NCI-H2171 (cell line): ENCODE data around the gene DACT2.
"Not testable (repeated sequence)": the region's sequence is repeated elsewhere in the genome, so short reads cannot be mapped to it uniquely, and the experiment has no call there.

ENCODE experiments used
- DNase-seq: peaks from one replicate; lab custom pipeline; 2025; lab: John Stamatoyannopoulos, UW

DACT2 gene

DNA sequence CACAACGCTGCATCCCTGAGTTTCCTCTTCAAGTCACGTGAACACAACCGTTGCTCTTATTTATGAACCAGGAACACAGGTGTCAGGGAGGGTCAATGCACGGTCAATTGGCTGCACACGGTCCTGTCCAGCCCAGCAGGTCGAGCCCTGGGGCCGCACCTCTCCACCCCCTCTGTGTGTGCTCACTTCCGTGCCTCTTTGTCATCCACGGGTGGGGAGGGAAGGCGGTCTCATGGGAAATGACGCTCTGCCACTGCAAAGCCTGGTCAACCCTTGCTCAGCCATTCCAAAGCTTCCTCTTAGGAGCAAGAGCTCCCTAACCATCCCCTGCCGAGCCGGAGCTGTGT is 38.7 kb downstream of the DACT2 start:
- no peak for DNase-seq

DNA sequence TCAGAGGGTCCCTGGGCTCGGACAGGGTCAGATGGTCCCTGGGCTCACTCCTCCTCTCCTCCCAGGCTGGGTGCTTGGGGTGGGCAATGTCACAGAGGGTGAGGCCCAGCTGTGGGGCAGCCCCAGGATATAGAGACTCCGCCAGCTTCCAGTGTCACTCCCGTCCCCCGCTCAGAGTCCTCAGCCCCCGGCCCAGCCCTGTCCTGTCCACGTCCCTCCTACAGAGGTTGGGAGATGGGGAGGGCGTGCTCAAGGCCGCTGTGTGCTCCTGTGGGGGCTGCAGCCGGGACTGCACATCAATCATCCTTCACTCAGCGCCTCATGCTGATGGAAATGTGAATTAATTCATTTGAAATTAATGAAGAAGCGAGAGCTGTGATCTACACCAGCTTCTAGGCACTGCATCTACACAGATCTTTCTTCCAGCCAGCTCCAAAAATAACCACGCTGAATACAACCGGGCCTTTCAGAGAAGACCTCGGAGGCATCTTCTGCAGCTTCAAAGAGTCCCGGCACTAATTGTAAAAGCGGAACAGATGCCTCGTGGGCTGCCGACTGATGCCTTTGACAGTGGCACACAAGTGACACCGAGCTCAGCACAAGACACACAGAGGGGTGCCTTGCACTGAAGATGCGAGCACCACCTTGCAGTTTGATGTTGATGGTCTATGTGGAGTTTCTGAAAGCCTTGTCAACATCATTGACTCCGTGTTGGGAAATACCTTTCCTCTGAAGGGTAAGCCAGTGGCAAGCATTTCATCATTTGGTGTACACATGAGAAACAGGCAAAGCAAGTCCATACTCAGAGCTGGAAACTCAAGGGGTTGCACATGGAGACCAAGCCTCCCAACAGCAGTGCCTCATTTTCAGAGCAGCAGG is 39.3 kb downstream of the DACT2 start:
- DNase-seq = no peak

DNA sequence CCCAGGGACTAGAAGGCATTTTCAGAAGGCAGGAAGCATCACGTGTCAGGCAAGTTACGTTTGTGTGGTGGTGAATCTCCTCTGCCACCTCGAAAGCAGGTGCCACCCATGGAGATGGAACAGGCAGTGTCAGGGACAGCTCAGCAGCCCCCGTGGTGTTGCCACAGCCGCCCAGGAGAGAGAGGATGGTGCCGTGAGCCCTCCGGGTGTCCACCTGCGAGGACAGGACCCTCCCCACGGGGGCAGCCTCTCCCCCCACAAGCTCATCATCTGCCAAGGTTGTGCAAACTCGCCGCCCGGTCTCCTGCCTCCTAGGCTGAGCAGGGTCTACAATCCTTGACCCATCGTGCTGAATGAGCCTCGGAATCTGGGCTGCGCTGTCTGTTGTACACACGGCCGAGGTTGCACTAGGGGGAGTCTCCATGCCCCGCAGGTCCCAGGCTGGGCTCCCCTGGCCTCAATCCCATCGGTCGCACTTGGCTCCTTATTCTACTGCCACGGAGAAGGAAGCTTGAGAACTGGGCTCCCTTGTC is 40.1 kb downstream of the DACT2 start:
- no peak for DNase-seq

DNA sequence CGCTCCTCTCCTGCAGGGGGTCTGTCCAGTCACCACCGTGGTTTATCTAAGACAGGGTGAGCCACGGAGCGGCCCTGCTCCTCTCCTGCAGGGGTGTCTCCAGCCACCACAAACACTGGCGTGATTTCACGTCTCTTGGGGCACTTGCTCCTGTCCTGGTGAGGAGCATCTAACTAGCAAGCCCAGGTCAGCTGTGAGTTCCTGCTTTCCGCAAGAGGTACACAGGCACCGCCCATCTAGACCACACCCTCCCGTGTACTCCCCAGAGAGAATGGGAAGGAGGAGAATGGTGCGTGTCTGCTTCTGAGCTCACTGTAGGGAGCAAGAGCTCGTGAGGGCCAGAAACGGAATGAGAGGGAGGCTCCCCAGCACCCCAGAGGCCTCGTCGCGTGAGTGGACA is 40.7 kb downstream of the DACT2 start:
- DNase-seq = no peak

DNA sequence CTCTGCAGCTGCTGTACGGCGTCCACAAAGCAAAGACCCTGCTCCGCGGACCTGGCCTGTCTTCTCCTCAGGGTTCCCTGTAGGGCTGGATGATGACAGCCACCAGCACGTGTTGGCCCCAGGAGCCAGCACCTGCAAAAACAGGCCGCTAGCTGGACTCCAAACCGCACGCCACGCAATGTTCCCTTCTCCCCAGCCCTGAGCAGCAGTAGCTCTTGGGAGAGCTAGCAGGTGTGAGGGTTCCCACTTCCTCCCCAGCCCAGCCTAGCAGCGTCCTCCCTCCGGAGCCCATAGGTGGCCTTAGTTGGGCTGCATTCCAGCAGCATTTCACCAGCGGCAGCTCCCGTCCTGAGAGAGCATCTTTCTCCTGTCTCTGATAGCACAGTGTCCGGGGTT is 42.3 kb downstream of the DACT2 start:
- DNase-seq = no peak

DNA sequence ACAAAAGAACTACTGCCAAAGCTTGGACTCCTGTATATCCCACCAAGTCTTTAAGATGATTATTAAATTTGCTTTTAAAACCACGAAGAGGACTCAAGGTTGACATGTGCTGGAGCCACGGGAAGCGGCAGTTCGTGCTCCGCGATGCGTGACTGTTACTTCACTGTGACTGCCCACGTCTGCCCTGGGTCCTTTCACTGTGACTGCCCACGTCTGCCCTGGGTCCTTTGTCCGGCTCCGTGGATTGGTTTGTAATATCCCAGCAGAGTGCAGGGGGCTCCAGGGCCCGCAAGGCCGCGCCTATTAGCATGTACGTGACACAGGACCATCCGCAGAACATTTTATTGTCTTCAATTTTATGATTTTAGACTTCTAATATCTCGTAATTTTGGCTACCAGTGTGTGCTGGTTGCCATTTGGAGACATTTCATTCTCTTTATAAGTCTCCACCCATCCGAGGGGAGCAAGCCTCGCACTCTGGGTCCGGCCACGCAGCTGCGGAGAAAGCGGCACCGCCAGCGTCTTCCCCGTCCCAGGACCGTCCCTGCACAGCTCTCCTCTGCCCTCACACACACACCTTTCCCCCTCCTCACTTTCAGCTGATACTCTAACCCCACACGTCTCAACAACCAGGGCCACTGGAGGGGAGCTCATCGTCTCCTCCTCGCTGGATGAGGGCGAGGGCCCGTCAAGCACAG is 42.9 kb downstream of the DACT2 start:
- no peak for DNase-seq

DNA sequence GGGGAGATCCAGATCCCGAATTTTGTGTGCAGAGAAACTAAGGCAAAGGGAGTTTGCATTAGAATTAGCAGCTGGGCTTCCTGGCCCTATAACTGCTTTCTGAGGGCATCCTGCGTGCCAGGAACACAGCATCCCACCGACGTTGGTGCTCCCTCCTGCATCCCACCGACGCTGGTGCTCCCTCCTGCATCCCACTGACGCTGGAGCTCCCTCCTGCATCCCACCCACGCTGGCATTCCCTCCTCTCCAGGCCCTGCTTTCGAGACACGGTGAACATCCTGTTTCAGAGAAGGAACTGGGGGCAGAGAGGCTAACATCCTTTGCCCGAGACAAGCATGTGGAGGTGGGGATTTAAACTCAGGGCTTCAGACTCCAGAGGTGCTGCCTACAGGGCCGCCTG is 44.4 kb downstream of the DACT2 start:
- no peak for DNase-seq

DNA sequence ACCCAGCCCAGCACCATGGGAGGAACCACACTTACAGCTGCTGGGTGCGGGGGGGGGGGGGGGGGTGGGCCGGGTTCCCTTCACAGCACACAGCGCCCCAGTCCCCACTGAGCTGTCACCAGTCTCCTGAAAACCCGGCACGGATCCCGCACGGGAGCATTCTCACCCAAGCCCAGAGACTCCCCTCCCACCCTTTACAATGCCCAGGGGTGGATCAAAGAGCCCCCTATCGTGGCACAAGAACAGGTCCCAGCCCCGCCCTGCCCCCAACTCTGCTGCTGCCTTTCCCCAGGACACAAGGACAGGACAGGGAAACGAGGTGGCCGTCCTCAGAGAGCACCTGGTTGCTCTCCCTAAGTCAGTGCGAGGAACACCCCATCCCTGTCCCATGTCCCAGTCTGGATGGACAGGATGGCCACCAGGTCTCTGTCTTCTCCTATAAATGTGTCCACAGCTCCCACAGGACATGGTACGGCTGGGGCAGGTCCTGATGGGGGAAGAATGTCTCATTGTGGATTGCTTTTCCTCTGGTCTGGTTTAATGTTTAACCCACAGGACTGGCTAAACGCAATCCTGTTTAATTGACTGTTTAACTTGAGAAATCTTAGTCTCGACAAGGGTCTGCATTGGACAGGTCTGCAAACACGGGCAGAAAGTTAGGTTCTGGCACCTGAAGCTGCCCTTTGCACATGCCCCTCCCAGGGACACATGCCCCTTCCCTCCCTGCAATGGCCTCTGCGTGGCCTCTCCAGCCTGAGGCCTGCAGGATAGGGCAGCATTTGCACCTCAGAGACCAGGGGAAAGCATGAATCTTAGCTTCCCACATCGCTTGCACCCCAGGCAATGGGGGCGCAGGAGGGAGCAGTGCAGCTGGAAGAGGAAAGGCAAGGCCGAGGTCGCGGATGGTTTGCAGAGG is 45.3 kb downstream of the DACT2 start:
- no peak for DNase-seq

DNA sequence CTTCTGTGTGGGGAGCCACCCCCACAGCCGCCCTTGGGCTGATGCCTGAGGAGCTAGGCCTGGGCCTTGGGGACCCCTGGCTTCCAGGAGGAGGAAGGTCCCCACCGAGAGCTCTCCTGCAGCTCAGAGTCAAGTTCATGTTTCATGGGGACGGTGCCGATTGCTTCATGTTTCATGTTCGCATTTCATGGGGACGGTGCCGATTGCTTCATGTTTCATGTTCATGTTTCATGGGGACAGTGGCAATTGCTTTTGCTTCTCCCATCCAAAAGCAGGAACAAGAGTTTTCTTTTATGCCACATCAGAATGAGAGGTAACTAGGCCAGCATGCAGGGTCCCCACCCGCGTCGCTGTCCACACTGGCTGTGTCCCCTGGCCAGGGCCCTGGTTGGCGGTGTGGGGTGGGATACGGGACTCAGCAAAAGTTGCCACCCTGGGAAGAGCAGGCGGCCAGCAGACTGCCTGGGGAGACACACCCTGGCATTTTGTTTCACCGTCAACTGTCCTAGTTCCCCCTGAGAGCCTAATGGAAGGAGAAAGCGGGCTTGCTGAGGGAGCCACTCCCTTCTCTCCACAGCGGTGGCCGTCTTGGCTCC is 46.0 kb downstream of the DACT2 start:
- DNase-seq = no peak

DNA sequence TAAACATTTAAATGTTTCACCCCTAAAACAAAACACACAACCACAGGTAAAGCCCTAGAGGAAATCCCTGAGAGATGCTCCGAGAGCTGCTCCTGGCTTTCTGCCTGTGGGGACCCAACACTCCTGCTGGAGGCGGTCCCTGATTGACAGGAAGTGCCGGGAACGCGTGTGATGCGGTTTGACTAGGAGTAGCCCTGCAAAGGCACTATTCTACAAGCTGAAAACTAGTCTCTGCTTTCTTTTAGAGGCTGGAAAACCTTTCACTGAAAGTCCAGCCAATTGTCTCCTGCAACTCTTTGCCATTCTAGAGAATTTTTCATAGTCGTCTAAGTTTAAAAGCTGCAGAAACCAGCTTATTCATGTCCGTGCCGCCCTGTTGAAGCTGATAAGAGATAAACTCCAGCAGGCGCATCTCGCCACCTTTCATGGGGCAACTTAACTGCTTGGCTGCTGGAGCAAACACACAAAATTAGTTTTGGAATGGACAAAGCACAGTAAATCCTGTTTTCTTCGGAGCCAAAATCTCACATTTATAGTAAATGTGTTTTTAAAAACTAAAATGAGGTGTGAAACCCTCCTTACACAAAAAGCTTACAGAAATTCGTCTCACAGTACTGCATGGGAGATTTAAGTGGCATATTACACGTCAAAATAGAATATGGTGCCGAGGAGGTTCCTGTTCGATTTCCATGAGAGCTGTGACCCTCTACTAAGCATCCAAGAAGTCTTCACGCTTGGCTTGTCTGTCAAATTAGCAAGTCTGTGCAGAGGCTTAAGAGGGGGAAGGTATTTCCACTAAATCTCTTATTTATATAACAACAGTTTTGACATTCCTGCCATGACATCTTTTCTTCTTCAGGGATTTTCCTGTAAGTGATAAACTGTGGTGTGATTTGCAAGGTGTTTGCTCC is 46.9 kb downstream of the DACT2 start:
- no peak for DNase-seq

DNA sequence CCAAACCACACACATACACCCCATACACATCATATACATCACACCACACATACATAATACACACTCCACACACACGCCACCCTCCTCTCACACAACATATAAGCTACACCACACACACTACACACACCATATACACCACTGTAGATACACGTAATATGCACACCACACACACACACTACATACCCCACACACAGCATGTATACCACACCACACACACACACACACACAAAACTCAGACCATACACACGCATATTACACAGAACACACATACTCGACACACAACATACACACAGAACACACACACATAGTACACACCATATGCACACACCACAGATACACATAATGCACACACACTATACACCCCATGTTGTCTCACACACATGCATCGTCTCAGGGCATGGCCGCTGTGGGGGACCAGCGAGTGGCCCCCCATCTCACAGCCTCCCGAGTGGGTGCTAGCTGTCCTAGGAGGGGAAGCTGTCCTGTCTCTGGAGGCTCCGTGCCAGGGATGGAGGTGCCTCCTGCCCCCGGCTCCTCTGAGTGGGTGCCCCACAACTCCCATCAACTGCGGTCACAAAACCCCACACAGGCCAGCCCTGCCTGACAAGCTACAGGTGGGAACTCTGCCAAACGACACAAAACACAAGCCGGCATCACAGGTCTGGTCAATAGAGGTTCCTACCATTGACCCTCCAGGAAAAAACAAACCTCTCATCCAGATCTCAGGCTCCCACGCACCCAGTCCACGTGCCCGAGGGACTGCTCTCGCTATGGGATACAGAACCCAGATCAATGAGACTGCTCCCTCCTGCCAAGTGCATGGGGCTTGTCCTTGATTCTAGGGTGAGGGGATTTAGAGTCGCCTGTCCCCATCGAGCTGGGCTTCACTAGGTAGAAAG is 49.1 kb downstream of the DACT2 start:
- DNase-seq = no peak

DNA sequence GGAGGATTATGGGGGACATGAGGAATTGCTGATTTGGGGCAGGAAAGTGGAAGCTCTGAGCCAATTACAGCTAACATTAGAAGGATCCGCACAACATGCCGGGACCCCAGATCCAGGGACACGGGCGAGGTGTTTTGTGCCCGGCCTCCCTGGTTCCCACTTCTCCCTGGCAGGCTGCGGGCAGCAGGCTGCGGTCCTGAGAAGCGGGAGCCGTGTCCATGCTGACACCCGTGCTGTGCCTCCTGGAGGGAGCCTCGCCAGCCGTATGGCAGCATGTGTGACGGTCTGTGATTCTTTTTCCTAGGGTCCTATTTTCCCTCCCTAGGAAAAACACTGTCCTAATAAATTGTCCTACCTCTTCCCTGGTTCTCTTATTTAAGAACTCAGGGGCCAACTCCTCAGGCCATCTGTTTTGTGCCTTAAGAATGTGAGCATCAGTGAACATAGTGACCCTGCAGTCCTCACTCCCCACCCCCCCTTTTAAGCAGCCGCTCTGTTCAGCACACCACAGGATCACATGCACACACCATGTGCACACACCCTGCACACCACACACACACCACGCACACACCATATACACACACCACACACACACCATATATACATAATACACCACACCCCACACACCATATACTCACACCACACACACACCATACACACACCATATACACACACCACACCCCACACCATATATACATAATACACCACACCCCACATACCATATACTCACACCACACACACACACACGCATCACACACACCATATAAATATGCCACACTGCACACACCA is 49.9 kb downstream of the DACT2 start:
- no peak for DNase-seq

DNA sequence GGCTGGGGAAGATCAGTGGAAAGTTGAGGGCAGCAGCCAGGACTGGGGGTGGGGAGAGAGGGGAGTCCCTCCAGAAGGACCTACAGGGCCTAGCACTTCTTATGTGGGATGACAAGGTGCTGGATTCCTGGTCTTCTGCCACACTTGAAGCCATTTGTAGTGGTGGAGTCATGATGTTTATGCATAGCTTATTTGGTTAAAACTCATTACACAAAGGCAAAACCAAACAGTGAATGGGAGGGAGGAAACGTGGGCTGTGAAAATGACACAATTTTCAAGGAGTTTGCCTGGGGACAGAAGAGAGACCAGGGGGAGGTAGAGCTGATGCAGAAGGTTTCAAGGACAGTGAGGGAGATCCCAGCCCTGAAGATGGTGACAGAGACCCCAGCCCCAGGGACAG is 50.8 kb downstream of the DACT2 start:
- DNase-seq = no peak

DNA sequence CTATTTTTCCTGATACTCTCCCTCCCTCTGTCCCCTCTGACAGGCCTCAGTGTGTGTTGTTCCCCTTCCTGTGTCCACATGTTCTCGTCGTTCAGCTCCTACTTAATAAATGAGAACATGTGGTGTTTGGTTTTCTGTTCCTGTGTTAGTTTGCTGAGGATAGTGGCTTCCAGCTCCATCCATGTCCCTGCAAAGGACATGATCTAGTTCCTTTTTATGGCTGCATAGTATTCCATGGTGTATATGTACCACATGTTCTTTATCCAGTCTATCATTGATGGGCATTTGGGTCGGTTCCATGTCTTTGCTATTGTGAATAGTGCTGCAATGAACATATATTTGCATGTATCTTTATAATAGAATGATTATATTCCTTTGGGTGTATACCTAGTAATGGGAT is 51.8 kb downstream of the DACT2 start:
- not testable (repeated sequence) for DNase-seq

DNA sequence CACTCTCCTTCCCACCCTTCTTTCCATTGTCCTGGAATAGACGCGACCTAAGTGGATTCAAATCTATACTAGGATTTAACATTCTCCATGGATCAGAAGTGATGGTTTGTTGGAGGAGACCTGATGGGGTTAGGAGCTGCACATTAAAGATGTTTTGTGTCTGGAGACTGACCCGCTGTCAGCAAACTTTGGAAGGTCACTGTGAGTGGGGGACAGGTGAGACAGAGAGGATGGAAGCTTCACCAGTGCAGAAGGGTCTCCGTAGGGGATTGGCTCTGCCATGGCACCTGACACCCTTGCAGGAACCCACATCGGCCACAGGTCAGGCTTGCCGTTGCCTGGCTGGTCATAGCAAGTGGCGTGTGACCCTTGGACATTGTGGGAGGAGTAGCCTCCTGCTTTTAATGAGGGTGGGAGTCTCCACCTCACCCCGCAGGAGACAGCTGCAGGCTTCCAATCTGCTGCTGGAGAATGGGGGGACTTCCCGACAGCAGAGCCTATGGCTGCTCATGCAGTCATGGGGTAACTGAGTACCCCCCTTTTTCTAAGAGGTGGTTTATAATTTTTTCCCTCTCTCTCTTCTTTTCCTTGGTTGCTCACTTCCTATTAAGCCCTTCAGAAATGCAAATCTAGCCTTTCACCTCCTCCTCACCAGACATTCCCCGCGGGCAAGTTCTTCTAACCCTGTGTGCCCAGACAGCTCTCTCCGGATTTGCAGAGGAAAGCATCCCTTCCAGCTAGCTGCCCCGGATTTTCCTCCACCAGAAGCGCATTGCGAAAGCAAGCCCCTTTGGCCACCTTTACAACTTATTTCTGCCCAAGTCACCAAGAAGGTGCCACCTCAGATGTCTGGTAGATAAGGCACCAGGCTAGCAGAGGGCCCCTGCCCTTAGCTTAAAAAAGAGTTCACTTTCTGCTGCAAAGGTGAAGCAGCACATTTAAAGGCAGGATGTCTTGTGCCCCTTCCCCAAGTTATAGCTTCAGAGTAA is 53.5 kb downstream of the DACT2 start:
- DNase-seq = no peak

DNA sequence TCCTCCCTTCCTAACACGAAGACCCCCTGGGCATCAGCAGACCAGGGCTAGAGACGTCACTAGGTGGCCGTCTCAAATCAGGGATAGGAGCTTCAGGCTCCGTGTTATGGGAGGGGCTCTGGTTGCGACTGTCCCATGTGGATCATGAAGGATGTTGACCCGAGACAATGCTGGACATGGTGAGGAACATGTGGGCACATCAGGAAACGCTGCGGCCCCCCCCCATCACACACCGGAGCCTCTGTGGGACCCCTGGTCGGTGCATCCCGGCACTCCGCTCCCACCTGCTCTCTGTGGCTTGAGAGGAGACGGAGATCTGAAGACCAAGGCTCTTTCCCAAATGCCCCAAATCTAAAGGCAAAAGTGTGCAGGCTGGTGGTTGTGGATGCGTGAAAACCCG is 54.2 kb downstream of the DACT2 start:
- no peak for DNase-seq

DNA sequence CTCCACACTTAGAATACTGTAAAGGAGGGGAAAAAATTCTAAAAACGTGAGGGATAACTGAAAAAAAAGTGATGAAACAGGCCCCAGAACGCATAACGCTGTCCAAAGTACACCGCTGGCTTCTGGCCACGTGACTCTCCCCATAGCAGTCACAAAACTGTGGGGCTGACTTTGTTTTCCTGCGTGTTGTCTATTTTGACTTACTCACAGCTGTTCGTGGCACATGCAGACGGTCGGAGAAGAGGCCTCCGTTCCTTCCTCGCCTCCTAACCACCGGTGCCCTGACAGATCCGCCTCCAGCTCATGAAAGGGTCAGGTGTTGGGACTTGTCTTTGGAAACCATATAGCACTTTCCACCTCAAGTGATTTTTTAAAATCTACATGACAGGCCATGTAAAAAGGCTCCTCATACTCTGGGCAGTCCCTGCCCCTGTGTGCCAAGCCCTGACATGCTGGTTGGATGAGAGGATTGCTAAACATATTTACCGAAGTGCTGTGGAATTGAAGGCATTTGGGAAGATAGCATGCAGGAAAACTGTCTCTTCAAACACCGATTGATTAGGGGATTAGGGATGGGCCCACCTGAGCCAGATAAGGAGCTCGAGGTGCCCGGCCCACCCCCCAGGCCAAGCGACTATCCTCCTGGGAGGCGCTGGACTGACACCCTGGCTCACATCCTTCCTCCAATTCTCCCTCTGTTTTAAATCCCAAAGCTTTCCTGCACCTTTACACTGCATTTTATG is 54.8 kb downstream of the DACT2 start:
- no peak for DNase-seq
